Fibroblast of the conjunctiva (primary cell): ENCODE data around the gene F8.
"Not testable (repeated sequence)": the region's sequence is repeated elsewhere in the genome, so short reads cannot be mapped to it uniquely, and the experiment has no call there.

Experiments used
- DNase-seq: peaks from one replicate; pipeline ENCODE4 v3.0.0-alpha.2; 2010; ENCODE audit warnings: low read depth

F8 gene

GRCh38 chrX:155031657-155032056 is 9.1 kb upstream of the F8 start:
- DNase-seq = no peak

DNA sequence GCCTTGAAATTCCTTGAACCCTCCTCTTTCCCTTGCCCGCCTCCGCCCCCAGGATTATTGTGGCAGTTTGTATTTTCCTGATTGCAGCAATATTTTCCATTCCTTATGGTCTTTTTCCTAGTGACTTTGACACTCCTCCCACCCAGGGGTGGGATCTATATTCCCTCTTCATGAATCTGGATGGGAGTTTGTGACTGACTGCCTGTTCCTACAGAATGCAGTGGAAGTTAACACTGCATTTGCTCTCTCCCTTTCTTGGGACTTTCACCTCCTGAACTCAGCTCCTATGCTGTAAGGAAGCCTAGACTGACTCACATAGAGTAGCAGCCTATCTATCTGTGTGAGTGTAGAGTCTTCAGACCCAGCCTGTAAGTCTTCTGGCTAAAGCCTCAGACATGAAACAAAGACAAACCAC is 6.4 kb upstream of the F8 start:
- no peak for DNase-seq

DNA sequence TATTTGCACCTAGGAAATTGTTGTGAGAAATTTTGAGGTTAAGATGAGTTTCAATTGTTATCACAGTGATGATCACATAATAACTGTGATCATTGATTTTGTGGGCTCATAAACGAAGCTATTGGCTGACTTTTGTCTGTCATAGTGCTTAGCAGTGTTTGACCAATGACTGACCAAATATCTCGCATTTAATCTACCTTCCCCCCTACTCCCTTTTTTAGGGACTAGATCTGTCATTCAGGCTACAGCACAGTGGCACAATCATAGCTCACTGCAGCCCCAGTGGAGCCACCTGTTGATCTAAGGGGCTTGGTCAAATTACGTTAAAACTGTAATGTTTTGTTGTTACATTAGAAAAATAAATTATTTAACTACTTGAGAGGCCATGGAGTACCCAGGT is 5.6 kb upstream of the F8 start:
- no peak for DNase-seq

- DNase-seq = peak; percentile 62
These were observed 5.1 kb upstream of the F8 start for GRCh38 chrX:155027509-155028066.

GRCh38 chrX:155026727-155027508 is 4.4 kb upstream of the F8 start, which contains the start of gene FUNDC2:
Gene FUNDC2, plus strand, starts transcription at chrX:155026844. Its CDS starts 95 bp downstream, at chrX:155026939.
- peak; percentile 86 for DNase-seq

DNA sequence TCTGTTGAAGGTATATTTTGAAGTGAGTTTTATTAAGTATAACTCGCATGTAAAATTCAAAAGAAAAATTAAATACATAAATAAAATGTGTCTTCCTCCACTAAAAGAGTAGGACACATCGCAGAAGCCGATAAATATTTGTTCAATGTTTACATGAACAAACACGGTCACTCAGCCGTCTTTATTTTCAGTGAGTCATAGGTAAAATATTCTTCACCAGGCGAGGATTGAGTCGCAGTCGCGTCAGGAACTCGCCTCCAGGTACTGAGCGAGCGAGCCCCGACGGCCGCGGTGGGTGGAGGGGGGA is 3.9 kb upstream of the F8 start:
- DNase-seq = no peak

- no peak for DNase-seq
These were observed 1.6 kb upstream of the F8 start for GRCh38 chrX:155023907-155024833.

GRCh38 chrX:155020591-155020990 is 1.9 kb downstream of the F8 start:
- no peak for DNase-seq

DNA sequence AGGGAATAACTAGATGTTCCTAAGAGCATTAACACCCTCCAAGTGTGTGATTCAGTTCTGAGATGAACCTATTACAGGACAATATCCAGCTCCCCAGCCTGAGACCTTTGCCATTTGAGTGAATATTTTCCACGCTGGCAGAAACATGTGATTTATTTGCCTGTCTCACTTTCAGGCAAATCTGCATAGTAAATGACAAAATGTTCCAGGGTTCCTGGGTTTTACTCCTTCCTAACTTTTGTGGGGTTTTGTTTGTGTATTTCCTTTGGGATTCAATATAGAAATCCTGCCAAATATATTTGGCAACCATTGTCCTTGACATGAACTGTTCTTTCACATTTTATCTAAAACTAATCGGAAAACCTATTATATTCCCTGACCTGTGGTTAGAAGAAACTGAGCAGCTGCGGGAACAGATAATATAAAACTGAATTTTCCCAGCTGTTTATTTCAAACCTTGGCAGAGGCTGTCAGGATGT is 12.5 kb downstream of the F8 start:
- no peak for DNase-seq

GRCh38 chrX:155008578-155008977 is 13.9 kb downstream of the F8 start:
- not testable (repeated sequence) for DNase-seq

DNA sequence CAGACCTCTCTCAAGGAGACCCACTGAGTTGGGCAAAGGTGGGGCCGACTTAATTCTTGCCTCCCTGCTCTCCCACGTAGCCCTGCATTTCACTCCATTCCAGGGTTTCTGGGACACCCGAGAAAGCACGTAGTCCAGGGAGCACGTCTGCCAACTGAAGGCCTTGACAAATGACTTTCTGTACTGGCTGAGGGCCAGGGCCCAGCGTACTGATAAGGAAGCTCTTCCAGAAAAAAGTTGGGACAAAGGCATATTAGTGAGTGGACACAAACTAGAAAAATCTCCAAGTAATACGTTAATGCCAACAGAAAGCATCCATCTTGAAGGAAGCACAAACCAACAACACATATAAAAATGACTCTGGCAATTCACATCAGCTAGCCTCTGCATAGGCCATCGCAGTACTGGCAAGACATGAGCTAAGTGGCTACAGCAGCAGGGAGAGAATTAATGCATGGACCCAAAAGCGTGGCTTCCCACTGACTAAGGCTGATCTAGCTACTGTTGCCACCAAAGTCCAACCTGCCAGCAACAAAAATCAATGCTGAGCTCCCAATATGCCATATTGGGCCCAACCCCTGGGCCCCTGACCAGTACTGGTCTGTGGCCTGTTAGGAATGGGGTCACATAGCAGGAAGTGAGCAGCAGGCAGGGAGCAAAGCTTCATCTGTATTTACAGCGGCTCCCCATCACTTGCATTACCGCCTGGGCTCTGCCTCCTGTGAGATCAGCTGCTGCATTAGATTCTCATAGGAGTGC is 15.4 kb downstream of the F8 start:
- not testable (repeated sequence) for DNase-seq

DNA sequence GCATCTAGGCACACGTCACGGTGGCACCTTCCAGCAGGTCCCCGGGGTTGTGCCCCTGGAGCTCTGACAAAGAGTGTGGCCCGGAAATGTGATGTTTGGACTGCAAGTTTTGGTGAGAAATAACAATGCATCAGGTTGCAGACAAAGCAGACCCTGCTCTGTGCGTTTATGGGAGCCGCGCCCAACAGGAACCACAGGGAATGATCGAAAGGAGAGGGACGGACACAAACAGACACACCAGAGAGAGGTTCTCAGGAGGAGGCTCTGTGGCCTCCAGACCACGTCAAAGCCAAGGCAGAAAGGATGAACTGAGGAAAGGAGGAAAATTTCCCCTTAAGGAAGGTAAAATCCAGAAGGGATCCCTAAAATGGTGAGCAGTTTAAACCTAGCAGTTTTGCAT is 16.1 kb downstream of the F8 start:
- not testable (repeated sequence) for DNase-seq

DNA sequence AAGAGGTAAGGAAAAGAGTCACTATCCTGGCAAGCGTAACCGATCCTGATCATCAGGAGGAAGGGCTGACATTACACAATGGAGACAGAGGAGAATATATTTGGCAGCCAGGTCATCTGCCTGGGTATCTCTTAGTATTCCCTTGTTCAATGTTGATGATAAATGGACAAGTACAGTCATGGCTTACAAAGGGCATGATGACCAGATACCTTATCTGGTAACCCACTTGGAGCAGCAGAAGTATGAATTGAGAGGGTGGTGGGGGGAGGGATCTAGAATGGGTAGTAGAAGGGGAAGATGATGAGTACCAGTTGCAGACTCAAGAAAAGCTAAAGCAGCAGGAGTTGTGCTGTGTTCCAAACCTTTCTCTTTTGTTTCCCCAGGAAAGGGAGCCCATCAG is 17.3 kb downstream of the F8 start:
- DNase-seq = no peak

GRCh38 chrX:155001873-155002272 is 20.6 kb downstream of the F8 start:
- no peak for DNase-seq

DNA sequence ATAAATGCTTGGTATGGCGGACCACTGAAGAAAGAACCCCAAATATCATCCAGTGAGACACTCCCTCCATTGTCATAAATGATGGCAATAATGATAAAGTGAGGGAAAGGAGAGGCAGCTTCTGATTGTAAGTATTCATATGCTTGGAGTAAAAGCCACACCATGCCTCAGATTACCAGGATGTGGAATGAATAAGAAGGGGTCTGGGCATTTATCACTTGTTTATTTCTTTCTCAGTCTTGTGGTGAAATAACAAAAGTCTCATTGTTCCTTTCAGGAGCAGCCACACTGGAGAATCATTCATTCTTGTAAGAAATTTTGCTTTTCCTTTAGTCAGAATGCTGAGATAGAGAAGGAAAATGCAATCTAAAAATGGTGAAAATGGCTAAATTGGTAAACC is 21.7 kb downstream of the F8 start:
- DNase-seq = no peak

DNA sequence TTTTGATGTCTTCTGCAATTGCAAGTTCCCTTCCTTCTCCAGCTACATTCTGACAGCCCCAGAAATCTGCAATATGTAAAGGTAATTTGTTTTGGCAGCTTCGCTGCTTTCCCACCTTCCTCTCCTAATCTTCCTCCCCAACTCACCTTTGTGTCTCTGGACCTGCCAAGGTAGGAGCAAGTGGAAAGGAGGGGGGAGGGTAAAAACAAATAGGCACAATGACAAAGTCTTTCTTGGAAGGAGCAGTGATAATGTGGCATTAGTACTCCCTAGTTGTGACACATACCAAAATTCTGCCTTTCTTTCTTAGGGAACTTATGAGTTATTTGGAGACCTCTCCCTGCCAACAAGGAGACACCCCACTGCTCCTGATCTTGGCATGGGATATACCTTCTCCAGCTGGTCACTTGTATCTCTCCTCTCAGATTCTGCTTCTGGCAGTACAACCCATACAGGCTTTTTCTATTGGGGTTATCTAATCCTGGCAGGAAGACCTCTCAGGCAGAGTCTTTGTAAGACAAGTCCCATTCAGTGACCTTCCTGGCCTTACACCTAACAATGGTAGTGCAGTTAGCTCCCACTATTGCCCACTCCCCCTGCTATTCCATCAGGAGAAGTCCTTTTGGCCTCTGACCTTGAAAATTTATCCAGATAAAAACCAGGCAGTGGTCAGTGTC is 24.2 kb downstream of the F8 start:
- no peak for DNase-seq

- DNase-seq = no peak
These were observed 31.0 kb downstream of the F8 start for GRCh38 chrX:154991476-154991875.

DNA sequence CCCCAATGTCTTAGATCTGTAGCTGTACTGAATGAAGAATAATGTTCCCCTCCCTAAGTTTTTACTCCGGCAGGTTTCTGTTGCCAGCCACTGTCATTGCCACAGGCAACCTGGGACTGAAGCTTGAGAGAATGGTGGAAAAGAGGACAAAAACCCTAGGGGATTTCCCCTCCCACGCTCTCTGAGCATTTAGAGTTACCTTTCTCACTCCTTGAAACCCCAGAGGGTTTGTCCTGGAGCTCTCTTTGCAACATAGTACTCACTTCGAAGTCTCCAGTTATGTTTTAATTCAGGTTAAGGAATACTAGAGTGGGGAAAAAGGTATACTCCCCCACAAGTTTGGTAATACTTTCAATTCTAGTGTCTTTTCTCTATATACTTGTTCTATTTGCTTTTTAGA is 31.5 kb downstream of the F8 start:
- DNase-seq = no peak

DNA sequence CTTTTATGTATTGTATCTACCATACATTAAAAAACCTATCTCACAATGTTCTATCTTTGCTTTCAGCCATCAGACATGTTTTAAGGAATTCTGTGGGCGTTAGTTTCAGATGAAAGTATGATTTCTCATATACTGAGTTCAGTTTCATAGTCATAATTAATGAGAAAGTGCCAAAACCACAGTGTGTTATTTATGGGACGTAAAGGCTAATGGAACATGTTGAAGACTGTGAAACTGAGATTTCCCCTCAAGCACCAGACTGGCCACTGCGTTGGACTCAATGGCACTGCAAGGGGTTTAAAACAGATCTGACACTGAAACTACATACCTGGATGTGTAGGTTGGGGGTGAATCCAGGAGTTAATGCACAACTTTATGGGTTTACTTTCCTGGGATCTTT is 32.0 kb downstream of the F8 start:
- DNase-seq = no peak

DNA sequence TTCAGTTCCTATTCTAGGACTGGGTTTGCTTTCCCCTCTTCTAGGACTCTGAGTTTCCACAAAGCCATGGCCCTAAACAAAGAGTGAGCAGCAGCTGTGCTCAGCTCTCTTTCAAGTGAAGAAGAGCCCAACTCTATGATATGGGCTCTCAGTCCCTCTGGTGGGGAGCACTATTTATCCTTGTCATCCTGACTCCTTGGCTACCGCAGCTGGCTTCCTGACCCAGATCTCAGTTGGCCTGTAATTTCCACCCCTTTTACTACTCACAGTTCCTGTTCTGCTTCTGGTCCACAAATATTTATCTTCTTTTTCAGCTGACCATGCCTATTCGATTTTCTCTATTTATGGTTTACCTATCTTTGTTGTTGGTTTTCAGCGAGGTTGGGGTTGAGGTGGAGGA is 33.8 kb downstream of the F8 start:
- no peak for DNase-seq

DNA sequence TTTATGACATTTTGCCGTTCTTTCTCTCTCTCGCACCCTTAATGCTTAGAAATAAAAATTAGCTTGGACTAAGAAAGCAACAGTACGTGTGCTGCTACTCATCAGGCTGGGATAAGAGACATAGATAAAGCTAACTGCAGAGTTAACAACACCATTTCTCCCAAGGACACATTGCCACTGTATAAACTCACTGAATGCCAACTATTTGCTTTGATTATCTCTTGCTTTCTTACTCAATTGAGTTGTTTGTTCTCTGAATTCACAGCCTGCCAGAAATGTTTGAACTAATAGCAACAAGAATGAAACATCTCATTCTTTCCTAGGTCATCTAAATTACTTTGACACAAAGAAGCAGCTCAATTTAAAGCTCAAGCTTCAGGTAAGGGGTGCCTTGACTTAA is 34.6 kb downstream of the F8 start:
- DNase-seq = no peak
